ENCODE results near the gene RSAD2. TPM values are rescaled to one million over a fixed set of nuclear protein-coding genes. Genes with fewer than 3 reads are reported as not detected.
A peak's percentile ranks its signal among the peaks of the same experiment; 100 is the strongest.

The RSAD2 gene
- total and polyA plus RNA-seq, 9 of the 15 experiments (the other 6 are each of a cell fraction or from before 2014, with no cell fraction given), result 0.15 to 1.4 (median 0.28) TPM

- TF ChIP-seq ZNF318 (IDR thresholded peaks at IDR 0.05; ENCODE audit: borderline replicate concordance in 1 of 2, low read depth in 1 of 2) (0 out of 4 replicates have a peak, but pooled peaks of 1 of the 2 experiments have one; percentile 40), XRCC3 (IDR thresholded peaks at IDR 0.05) (no peak), ZBTB34 (CRISPR knock-in tag; IDR thresholded peaks at IDR 0.05) (no peak), SOX6 (IDR thresholded peaks at IDR 0.05) (0 out of 2 replicates have a peak, but pooled peaks have one; percentile 14), SUPT5H (IDR thresholded peaks at IDR 0.05) (no peak), TEAD4 (IDR thresholded peaks at IDR 0.05; ENCODE audit: low read length) (no peak), TEAD4 (CRISPR knock-in tag; IDR thresholded peaks at IDR 0.05; ENCODE audit: borderline replicate concordance) (no peak), ZNF140 (CRISPR knock-in tag; IDR thresholded peaks at IDR 0.05) (no peak), SIX5 (IDR thresholded peaks at IDR 0.05; ENCODE audit: borderline replicate concordance in 1 of 2, insufficient read depth in 1 of 2, low read depth in 1 of 2, low read length in 2 of 2) (no peak), MAFG (tag; conservative IDR thresholded peaks at IDR 0.05) (0 out of 2 replicates have a peak, but pooled peaks have one; percentile 5), ZNF778 (CRISPR knock-in tag; IDR thresholded peaks at IDR 0.05) (no peak), HDAC1 (IDR thresholded peaks at IDR 0.05) (no peak), CC2D1A (IDR thresholded peaks at IDR 0.05) (no peak), BRF2 (IDR thresholded peaks at IDR 0.05; ENCODE audit: borderline replicate concordance, insufficient read depth, insufficient read length) (no peak), ZNF175 (CRISPR knock-in tag; IDR thresholded peaks at IDR 0.05; ENCODE audit: low read depth) (no peak), RBBP5 (IDR thresholded peaks at IDR 0.05; ENCODE audit: borderline replicate concordance, insufficient read depth, low read length, poor library complexity, severe bottlenecking) (peak; percentile 40)
Observed at GRCh38 chr2:6877402-6878304, at the start of gene RSAD2 (continued).
